Omental fat pad (tissue), 4 donors: Measurements from ENCODE around the gene UHRF2. TPM values are rescaled to one million over a fixed set of nuclear protein-coding genes. Genes with fewer than 3 reads are reported as not detected.

Source experiments
- ATAC-seq: fragments of 150-250 bp; one replicate; pipeline ENCODE4 v1.9.1; 2016; ENCODE audit warnings: mild to moderate bottlenecking, moderate library complexity; ENCODE audit not compliant: low FRiP score
- DNase-seq: peaks from one replicate; pipeline ENCODE4 v3.0.0-alpha.2; 2019; ENCODE audit warnings: low spot score
- total RNA-seq, 4 donors: library from RNA; depleted of rRNA; stranded (reverse); fragments of >200 nt; gene quantifications; one replicate each; pipeline ENCODE4 v1.1.0, GENCODE V29; 2016
- TF ChIP-seq, protein P1 (sequence below), 3 donors: fragments of 450-650 bp; IDR thresholded peaks; one replicate each; pipeline ENCODE4 v1.5.1; 2016 to 2017; ENCODE audit warnings: antibody characterized with exemption in 3 of 3, mild to moderate bottlenecking in 3 of 3, moderate library complexity in 2 of 3

The UHRF2 gene
- total RNA-seq, 4 donors from 2014 or later = 33.6 to 74.7 (median 47.4) TPM

DNA sequence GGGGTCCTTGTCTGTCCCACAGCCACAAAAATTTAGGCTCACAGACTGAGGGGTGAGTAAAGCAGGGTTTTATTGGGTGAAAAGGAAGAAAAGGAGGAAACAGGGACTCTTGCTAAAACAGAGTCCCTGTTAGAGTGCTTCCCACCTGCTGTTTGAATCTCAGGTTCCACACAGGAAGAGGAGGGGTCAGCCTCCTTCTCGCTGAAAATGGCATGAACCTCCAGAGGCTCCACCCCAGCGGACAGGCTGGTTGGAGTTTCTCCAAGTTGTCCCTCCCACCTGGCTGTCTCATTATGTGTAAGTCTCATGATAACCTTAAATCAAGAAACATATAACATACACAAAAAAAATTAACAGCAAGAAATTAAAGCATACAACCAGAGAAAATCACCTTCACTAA, 28.3 kb upstream of the UHRF2 start:
- TF ChIP-seq, protein P1, sequence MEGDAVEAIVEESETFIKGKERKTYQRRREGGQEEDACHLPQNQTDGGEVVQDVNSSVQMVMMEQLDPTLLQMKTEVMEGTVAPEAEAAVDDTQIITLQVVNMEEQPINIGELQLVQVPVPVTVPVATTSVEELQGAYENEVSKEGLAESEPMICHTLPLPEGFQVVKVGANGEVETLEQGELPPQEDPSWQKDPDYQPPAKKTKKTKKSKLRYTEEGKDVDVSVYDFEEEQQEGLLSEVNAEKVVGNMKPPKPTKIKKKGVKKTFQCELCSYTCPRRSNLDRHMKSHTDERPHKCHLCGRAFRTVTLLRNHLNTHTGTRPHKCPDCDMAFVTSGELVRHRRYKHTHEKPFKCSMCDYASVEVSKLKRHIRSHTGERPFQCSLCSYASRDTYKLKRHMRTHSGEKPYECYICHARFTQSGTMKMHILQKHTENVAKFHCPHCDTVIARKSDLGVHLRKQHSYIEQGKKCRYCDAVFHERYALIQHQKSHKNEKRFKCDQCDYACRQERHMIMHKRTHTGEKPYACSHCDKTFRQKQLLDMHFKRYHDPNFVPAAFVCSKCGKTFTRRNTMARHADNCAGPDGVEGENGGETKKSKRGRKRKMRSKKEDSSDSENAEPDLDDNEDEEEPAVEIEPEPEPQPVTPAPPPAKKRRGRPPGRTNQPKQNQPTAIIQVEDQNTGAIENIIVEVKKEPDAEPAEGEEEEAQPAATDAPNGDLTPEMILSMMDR (IDR thresholded peaks at IDR 0.05) = no peak
- ATAC-seq (no peak), DNase-seq (no peak)

DNA sequence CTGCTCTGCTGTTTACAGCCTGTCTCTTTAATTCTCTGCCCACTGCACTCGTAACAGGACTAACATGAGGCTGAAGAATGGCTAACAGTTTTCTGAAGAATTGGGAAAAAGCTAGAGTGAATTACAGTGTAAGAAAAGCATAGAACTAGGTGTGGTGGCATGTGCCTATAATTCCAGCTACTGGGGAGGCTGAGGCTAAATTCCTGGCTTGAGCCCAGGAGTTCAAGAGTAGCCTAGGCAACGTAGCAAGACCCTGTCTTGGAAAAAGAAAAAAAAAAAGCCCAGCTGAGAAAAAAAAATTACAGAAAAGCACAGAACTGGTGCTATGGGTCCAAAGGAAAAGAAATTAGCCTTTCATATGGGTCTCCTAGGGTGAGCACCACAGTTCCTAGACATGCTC, 13.9 kb upstream of the UHRF2 start:
- ATAC-seq (no peak), DNase-seq (no peak)
- TF ChIP-seq, protein P1 (IDR thresholded peaks at IDR 0.05) = no peak

DNA sequence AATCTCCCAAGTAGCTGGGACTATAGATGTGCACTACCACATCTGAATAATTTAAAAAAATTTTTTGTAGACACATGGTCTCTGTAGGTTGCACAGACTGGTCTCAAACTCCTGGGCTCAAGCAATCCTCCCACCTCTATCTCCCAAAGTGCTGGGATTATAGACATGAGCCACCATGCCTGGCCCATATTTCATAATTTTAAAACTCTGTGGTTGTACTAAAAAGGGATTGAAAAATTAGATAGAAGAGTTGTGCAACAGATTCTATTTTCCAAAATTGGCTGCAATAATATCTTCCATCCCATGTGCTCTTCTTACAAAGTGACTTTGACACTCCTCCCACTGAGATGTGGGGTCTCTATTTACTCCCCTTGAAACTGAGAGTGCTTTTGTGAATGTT, 7.6 kb upstream of the UHRF2 start:
- ATAC-seq (no peak), DNase-seq (no peak)
- TF ChIP-seq, protein P1 (IDR thresholded peaks at IDR 0.05) = no peak

DNA sequence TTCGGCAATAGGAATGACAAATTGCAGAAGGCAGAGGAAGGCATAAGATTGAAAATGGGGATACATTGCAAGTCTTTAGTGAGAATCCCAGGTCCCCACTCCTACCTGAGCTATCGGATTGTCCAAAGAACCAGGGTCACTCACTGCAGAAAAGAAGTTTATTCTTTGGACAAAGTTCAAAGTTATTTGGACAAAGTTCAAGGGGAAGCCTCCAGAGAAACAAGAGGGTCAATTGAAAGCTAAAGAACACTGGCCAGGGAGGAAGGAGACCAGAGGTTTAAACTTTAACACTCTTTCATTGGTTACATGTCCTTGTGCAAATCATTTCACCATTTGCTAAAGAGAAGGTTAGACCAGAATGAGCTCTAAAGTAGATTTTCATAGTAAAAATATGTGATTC, 5.2 kb upstream of the UHRF2 start:
- TF ChIP-seq, protein P1 (IDR thresholded peaks at IDR 0.05) = no peak
- ATAC-seq = no peak

DNA sequence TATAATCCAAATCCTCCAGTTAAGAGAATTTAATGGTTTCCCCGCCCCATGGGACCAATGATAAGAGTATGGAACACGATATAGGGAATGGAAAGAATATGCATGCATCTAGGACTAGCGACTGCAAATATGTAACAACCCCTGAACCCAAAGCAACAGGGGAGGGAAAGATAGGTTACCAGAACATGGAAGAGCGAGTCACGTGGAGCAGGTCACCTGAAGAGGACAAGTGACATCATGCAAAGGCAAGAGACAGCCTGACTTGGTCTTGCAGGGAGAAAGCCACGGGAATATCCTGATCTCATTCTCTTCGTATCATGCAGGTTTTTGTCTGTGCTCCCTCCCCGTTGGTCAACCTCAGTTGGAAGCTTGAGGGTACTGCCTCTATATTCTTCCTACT, 4.7 kb upstream of the UHRF2 start:
- TF ChIP-seq, protein P1 (IDR thresholded peaks at IDR 0.05) = no peak
- DNase-seq = no peak
- no peak for ATAC-seq

More for the DNA sequence above, 5.2 kb upstream of the UHRF2 start:
- no peak for DNase-seq

DNA sequence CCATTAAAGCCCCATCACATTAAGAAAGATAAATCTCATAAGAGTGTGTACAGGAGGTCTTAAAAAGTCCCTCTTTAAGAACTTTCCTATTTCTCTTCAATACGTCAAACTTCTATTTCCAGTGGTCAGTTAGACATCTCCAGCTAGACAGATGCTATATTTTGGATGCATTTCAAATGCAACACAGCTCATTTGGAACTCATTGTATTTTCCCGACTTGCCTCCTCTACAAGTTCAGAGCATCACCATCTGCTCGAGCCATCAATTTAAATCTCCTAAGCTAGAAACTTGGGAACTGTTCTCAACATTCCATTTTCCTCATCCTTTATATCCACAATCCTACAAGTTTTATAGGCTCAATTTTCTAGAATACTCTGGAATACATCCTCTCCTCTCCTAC, 3.2 kb upstream of the UHRF2 start:
- no peak for ATAC-seq
- TF ChIP-seq, protein P1 (IDR thresholded peaks at IDR 0.05) = no peak
- no peak for DNase-seq

DNA sequence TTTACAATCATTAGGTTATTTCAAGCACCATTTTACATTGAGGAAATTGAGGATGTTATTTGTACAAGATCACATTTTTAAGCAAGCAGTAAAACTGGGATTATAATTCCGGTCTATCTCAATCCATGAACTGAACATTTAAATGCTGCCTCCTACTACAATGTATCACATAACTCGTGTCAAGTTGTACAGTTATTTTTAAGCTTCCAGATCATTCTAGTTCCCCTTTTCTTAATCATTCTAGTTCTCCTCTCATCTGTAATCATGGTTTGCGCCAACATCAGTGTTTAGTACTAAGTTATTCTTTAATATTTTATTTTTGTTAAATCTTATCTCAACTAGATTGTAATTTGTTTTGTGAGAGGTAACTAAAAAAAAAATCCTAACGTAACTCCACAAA, 2.4 kb upstream of the UHRF2 start:
- TF ChIP-seq, protein P1 (IDR thresholded peaks at IDR 0.05) = no peak
- DNase-seq (no peak), ATAC-seq (no peak)
